ENCODE results near the gene R3HDM4. TPM values are rescaled to one million over a fixed set of nuclear protein-coding genes. Genes with fewer than 3 reads are reported as not detected.
A peak's percentile ranks its signal among the peaks of the same experiment; 100 is the strongest.

The R3HDM4 gene
- total and polyA plus RNA-seq, 4 donors: 31.6 to 139 (median 77.7) TPM

DNA sequence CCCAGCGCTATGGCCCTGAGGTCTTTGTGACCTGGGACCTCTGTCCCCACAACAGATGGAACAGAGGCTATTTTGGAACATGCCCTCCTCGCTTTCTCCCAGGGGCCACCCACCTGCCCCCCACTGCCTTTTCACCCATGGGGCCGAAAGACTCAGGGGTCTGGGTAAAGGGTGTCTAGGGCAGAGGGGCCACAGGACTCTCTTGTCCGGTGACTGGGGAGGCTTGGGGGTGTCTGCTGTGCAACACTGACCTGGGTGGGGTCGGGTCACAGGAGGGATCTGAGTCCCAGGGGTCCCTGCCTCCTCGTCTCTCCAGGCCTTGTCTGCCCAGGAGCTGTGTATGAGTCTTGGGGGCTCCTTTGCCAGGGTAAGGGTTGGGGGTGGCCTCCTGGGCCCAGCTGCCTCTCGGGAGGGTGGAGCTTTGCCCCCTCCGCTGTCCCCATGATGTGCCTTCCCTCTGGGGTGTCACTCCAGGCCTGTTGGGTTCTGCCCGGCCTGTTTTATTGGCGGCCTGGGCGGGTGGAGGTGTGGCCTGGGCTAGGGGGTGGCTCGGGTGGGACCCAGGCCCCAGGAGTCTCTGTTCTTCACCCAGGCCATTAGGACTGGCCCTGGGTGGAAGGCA, 14.9 kb upstream of the R3HDM4 start:
- 53 to 69% methylated on average over 11 to 12 of the region's 12 CpGs for whole genome bisulfite sequencing, 2 donors
- TF ChIP-seq, protein P1, sequence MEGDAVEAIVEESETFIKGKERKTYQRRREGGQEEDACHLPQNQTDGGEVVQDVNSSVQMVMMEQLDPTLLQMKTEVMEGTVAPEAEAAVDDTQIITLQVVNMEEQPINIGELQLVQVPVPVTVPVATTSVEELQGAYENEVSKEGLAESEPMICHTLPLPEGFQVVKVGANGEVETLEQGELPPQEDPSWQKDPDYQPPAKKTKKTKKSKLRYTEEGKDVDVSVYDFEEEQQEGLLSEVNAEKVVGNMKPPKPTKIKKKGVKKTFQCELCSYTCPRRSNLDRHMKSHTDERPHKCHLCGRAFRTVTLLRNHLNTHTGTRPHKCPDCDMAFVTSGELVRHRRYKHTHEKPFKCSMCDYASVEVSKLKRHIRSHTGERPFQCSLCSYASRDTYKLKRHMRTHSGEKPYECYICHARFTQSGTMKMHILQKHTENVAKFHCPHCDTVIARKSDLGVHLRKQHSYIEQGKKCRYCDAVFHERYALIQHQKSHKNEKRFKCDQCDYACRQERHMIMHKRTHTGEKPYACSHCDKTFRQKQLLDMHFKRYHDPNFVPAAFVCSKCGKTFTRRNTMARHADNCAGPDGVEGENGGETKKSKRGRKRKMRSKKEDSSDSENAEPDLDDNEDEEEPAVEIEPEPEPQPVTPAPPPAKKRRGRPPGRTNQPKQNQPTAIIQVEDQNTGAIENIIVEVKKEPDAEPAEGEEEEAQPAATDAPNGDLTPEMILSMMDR (IDR thresholded peaks at IDR 0.05; ENCODE audit: control extremely low read depth, extremely low read depth): no peak
- ATAC-seq (ENCODE audit: insufficient read depth, low FRiP score): no peak
- no peak overlapping the region for H3K4me3 ChIP-seq
- no peak for DNase-seq
- H3K36me3 ChIP-seq (ENCODE audit: control insufficient read depth in 4 of 4, insufficient read depth in 4 of 4, low read length in 4 of 4): peaks cover 0 to 12% (median 4%) of the 10 kb centered on the region in 4 donors
- peak overlapping the region in 1 of 2 donors; percentile 9 for H3K27ac ChIP-seq (ENCODE audit: low read depth in 1 of 2, low read length in 1 of 2)
- no peaks in the 10 kb centered on the region for H3K9me3 ChIP-seq (ENCODE audit: control insufficient read depth in 4 of 4, insufficient read depth in 3 of 4, low read length in 3 of 4)
- H3K4me1 ChIP-seq (ENCODE audit: control insufficient read depth in 5 of 5, insufficient read depth in 5 of 5, low read length in 5 of 5): peaks cover under 1 to 22% (median 2%) of the 10 kb centered on the region in 5 donors
- H3K9ac ChIP-seq (ENCODE audit: insufficient read depth in 1 of 2, low read length in 2 of 2): no peak overlapping the region
- no peaks in the 10 kb centered on the region for H3K27me3 ChIP-seq (ENCODE audit: control insufficient read depth in 3 of 3, insufficient read depth in 3 of 3, low read length in 2 of 3)

DNA sequence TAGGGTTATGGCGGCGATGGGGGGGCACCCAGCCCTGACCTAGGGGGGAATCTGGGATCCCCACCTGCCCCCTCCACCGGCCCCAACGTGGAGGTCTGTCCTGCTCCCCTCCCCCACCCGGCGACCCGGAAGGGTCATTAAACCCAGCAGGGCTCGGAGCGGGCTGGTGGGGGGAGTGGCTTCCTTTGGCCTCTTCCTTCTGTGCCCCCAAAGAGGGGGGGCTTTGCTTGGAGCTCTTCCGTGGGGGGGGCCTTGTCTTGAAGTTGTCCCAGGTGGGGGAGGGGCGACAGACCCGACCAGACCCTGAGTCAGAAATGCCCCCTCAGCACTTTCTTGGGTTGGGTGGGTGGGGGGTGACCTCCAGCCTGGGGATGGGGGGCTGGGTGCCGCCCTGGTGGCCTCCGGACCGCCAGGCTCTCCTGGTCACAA, 14.3 kb upstream of the R3HDM4 start:
- H3K9ac ChIP-seq (ENCODE audit: insufficient read depth in 1 of 2, low read length in 2 of 2): no peak overlapping the region
- 13 to 17% methylated on average over 14 to 15 of the region's 15 CpGs for WGBS, 2 donors
- H3K4me1 ChIP-seq (ENCODE audit: control insufficient read depth in 5 of 5, insufficient read depth in 5 of 5, low read length in 5 of 5): peaks cover 0 to 17% (median 0%) of the 10 kb centered on the region in 5 donors
- no peaks in the 10 kb centered on the region for H3K9me3 ChIP-seq (ENCODE audit: control insufficient read depth in 4 of 4, insufficient read depth in 3 of 4, low read length in 3 of 4)
- no peaks in the 10 kb centered on the region for H3K27me3 ChIP-seq (ENCODE audit: control insufficient read depth in 3 of 3, insufficient read depth in 3 of 3, low read length in 2 of 3)
- H3K36me3 ChIP-seq (ENCODE audit: control insufficient read depth in 4 of 4, insufficient read depth in 4 of 4, low read length in 4 of 4): peaks cover 0 to 10% (median 4%) of the 10 kb centered on the region in 4 donors
- H3K4me3 ChIP-seq: no peak overlapping the region
- DNase-seq: peak in 1 of 3 donors; percentile 54
- H3K27ac ChIP-seq (ENCODE audit: low read depth in 1 of 2, low read length in 1 of 2): peak overlapping the region in 1 of 2 donors; percentile 45
- ATAC-seq (ENCODE audit: insufficient read depth, low FRiP score): no peak
- TF ChIP-seq, protein P1 (IDR thresholded peaks at IDR 0.05; ENCODE audit: control extremely low read depth, extremely low read depth): no peak

DNA sequence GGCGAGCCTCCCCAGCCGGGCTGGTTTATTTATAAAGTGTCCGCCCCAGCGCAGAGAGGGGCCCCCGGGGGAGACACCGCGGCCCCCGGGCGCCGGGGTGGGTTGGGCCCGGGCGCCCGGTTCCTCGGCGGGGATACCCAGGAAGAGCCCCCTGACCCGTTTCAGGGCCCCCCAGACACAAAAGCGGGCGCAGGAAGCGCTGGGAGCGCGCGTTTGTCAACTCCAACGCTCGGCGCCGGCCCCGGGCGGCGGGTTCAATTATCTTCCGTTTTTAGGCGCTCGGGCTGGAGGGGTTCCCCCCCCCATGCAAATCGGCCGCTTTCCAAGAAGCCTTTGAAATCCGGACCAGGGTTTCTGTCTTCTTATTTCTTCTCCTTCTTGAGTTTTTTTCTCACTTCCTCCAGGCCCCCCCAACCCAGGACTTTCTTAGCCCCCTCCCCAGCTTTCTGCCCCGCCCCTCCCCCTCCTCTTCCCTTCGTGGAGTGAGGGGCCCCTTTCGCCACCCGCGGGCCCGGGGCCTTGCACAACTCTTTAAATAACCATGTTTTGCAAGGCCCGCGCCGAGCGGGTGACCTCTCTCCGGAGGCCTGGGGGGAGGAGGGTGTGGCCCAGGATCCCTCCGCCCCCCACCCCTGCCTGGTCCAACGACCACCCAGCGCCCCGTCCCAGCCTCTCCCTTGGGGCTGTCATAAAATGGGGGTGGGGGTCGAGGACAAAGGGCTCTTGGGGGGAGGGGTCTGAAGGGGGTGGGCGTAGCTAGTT, 13.8 kb upstream of the R3HDM4 start:
- Histone ChIP-seq H3K4me3 (peak overlapping the region; percentile 82), H3K9ac (ENCODE audit: insufficient read depth in 1 of 2, low read length in 2 of 2) (no peak overlapping the region), H3K27me3 (ENCODE audit: control insufficient read depth in 3 of 3, insufficient read depth in 3 of 3, low read length in 2 of 3) (no peaks in the 10 kb centered on the region), H3K36me3 (ENCODE audit: control insufficient read depth in 4 of 4, insufficient read depth in 4 of 4, low read length in 4 of 4) (peaks cover 0 to 10% (median 4%) of the 10 kb centered on the region in 4 donors), H3K27ac (ENCODE audit: low read depth in 1 of 2, low read length in 1 of 2) (peak overlapping the region; percentile 53 to 84), H3K9me3 (ENCODE audit: control insufficient read depth in 4 of 4, insufficient read depth in 3 of 4, low read length in 3 of 4) (no peaks in the 10 kb centered on the region), H3K4me1 (ENCODE audit: control insufficient read depth in 5 of 5, insufficient read depth in 5 of 5, low read length in 5 of 5) (peaks cover 0 to 11% (median 0%) of the 10 kb centered on the region in 5 donors)
- ATAC-seq (ENCODE audit: insufficient read depth, low FRiP score) (no peak), DNase-seq (peak; percentile 75 to 88 (median 79))
- WGBS, 2 donors: 0% methylated on average over 49 to 52 of the region's 52 CpGs
- TF ChIP-seq, protein P1 (IDR thresholded peaks at IDR 0.05; ENCODE audit: control extremely low read depth, extremely low read depth): no peak
